IMR-90 (cell line): ENCODE results near the gene PNPLA1.

ENCODE experiments used
- BHLHE40 ChIP-seq: fragments of 150-350 bp; IDR thresholded peaks from 2 replicates; pipeline ENCODE4 v1.6.1; 2016; ENCODE audit warnings: mild to moderate bottlenecking, low read depth, low read length
- CTCF ChIP-seq: conservative IDR thresholded peaks from 2 replicates; pipeline ENCODE4 v1.5.1; 2012; ENCODE audit warnings: mild to moderate bottlenecking, low read depth, low read length, improper control_type of control experiment
- MXI1 ChIP-seq: IDR thresholded peaks from 2 replicates; pipeline ENCODE4 v1.6.1; 2012; ENCODE audit warnings: low read depth, mild to moderate bottlenecking, low read length, moderate library complexity, borderline replicate concordance
- POLR2A ChIP-seq: IDR thresholded peaks from 2 replicates; pipeline ENCODE4 v1.6.1; 2012; ENCODE audit warnings: mild to moderate bottlenecking, low read depth, low read length
- RAD21 ChIP-seq: IDR thresholded peaks from 2 replicates; pipeline ENCODE4 v1.6.1; 2012; ENCODE audit warnings: low read length, improper control_type of control experiment
- RCOR1 ChIP-seq: IDR thresholded peaks from 2 replicates; pipeline ENCODE4 v1.6.1; 2012; ENCODE audit warnings: mild to moderate bottlenecking, low read length, improper control_type of control experiment; ENCODE audit not compliant: insufficient replicate concordance
- USF2 ChIP-seq: fragments of 150-350 bp; IDR thresholded peaks from 2 replicates; pipeline ENCODE4 v1.6.1; 2017; ENCODE audit warnings: mild to moderate bottlenecking, antibody characterized with exemption, low read length, low read depth

GRCh38 chr6:36317623-36318022, 47.8 kb downstream of the PNPLA1 start:
- TF ChIP-seq MXI1 = no peak
- no peak for TF ChIP-seq CTCF
- no peak for TF ChIP-seq USF2
- TF ChIP-seq POLR2A = no peak
- TF ChIP-seq RCOR1 = no peak
- no peak for TF ChIP-seq RAD21
- no peak for TF ChIP-seq BHLHE40
